Stomach (tissue), 9 donors: ENCODE data around the gene CDH23. TPM values are rescaled to one million over a fixed set of nuclear protein-coding genes. Genes with fewer than 3 reads are reported as not detected.
A peak's percentile ranks its signal among the peaks of the same experiment; 100 is the strongest.

ENCODE experiments used
- DNase-seq, 2 donors: peaks; one replicate each; pipeline versions ENCODE4 v3.0.0 to v3.0.0-alpha.2; 2013 to 2019
- H3K27ac ChIP-seq, 5 donors: fragments of 200-600 bp in 4 of 5; sonication (generic) in 4 of 5; one replicate each; pipeline ENCODE4 v1.5.1; 2013 to 2019; ENCODE audit warnings: mild to moderate bottlenecking in 1 of 5, moderate library complexity in 1 of 5
- H3K27me3 ChIP-seq, 3 donors: fragments of 200-600 bp; sonication (generic); one replicate each; pipeline ENCODE4 v1.5.1; 2017 to 2019; ENCODE audit warnings: mixed run types in 1 of 3
- H3K36me3 ChIP-seq, 4 donors: fragments of 200-600 bp; sonication (generic); 1 replicate in 3 of 4; 2 replicates in 1 of 4; pipeline ENCODE4 v1.5.1; 2016 to 2019
- H3K4me1 ChIP-seq, 4 donors: fragments of 200-600 bp; sonication (generic); one replicate each; pipeline ENCODE4 v1.5.1; 2016 to 2019
- H3K4me3 ChIP-seq, 4 donors: fragments of 200-600 bp; sonication (generic) in 3 of 4; one replicate each; pipeline ENCODE4 v1.5.1; 2016 to 2019; ENCODE audit warnings: mild to moderate bottlenecking in 1 of 4
- H3K9me3 ChIP-seq, 4 donors: fragments of 200-600 bp; sonication (generic); one replicate each; pipeline ENCODE4 v1.5.1; 2016 to 2019
- CTCF ChIP-seq, 7 experiments: fragments of 450-650 bp in 4 of 7; fragments of 200-600 bp in 3 of 7; sonication (generic) in 3 of 7; IDR thresholded peaks; one replicate each; pipeline ENCODE4 v1.5.1; 2016 to 2019; ENCODE audit warnings: antibody characterized with exemption in 7 of 7, control low read depth in 2 of 7, mild to moderate bottlenecking in 1 of 7
- EP300 ChIP-seq: sonication (generic); formaldehyde crosslinking; IDR thresholded peaks from one replicate; pipeline ENCODE4 v1.6.1; 2017; ENCODE audit warnings: antibody characterized with exemption
- POLR2A ChIP-seq, 4 donors: fragments of 450-650 bp; IDR thresholded peaks; one replicate each; pipeline ENCODE4 v1.6.1; 2016; ENCODE audit warnings: antibody characterized with exemption in 4 of 4, control low read depth in 2 of 4, mild to moderate bottlenecking in 1 of 4, moderate library complexity in 1 of 4
- POLR2AphosphoS5 ChIP-seq, 3 donors: sonication (generic); formaldehyde crosslinking; IDR thresholded peaks; one replicate each; pipeline ENCODE4 v1.6.1; 2016; ENCODE audit warnings: antibody characterized with exemption in 3 of 3
- WGBS, 5 donors: extraction: QIAGEN DNeasy Blood & Tissue Kit in 3 of 5; methylation state at CpG; one replicate each; pipeline versions ENCODE4 v1.1.5 to v1.1.7; 2013 to 2018; 5-methylcytosine and 5-hydroxymethylcytosine counted together
- intact Hi-C: fragments of 100-400 bp; cut with DNase I; formaldehyde crosslinking; loops from one replicate; pipeline ENCODE4 v1.15.1; 2023; ENCODE audit warnings: low total_unique reads
- polyA plus RNA-seq, 3 donors: library from polyadenylated mRNA; stranded (reverse); fragments of 200-250 nt; gene quantifications; one replicate each; pipeline ENCODE4 v1.2.3, GENCODE V29; 2013
- total RNA-seq, 5 donors: library from RNA; depleted of rRNA; stranded (reverse); fragments of >200 nt; gene quantifications; one replicate each; pipeline versions ENCODE4 v1.1.0 to v1.2.3, GENCODE V29; 2014 to 2016
- donor health status: healthy with polysubstance abuse.
- donor health status: Bipolar disorder and iron deficiency.
- donor health status: healthy.

CDH23 gene
- total and polyA plus RNA-seq, 8 donors = 0.31 to 8.2 (median 2.2) TPM

GRCh38 chr10:71837098-71837827, 440.5 kb downstream of the CDH23 start:
- TF ChIP-seq CTCF (IDR thresholded peaks at IDR 0.05) (no peak), POLR2A (IDR thresholded peaks at IDR 0.05) (no peak)
- no peak for DNase-seq
- Histone ChIP-seq H3K4me3 (no peak overlapping the region), H3K4me1 (peaks cover 56 to 100% (median 83%) of the 10 kb centered on the region in 4 donors), H3K27ac (peak overlapping the region in 4 of 5 donors; percentile 64 to 76 (median 72)), H3K27me3 (no peaks in the 10 kb centered on the region), H3K9me3 (no peaks in the 10 kb centered on the region), H3K36me3 (peaks cover 3 to 21% (median 16%) of the 10 kb centered on the region in 4 donors)
- intact Hi-C loops = loop anchor here (10.0 kb wide), 1 partner anchor 58 kb away; no protein-coding TSS in a partner anchor
- 71 to 82% (median 75%) methylated on average over 17 of the region's 17 CpGs for WGBS, 5 donors

DNA sequence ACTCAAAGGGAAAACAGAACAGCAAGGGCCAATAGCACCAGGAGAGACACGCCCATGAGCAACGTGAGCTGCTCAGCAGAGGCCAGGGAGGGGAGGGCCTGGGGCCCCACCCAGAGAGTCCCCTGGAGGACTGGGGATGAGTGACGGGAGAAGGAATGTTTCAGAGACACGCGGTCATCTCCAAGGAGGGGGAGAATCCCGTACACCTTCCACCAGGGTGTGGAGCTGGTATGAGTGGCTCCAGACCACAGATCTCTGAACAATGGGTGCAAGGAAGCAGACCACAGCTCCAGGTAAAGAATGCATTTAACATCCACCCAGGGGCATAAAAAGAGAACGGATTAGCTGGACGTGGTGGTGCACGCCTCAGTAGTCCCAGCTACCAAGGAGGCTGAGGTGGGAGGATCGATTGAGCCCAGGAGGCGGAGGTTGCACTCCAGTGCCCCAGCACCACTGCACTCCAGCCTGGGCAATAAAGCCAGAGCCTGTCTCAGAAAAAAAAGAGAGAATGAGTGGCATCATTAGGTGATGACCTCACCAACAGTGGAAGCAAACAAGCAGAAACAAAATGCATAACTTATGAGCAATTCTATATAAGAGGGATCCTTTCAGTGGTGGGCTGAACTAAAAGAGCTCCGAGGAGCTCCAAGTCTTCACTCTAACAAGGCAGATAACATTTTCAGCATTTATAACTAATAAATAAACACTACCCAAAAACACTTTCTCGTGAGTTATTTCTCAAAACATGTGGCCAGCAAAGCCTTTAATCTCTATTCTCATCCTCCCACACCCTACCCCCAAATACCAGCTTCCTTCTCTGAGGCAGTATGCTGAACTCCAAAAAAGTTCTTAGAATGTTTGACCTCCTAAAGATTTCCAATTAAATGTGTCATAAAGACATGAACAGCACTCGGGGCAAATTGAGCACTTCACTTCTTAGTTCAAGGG, 441.8 kb downstream of the CDH23 start:
- WGBS, 5 donors = 57 to 69% (median 63%) methylated on average over 14 of the region's 14 CpGs
- Histone ChIP-seq H3K4me3 (no peak overlapping the region), H3K27me3 (no peaks in the 10 kb centered on the region), H3K36me3 (peaks cover 0 to 11% (median 9%) of the 10 kb centered on the region in 4 donors), H3K27ac (peak overlapping the region in 3 of 5 donors; percentile 5 to 76 (median 70)), H3K9me3 (no peaks in the 10 kb centered on the region), H3K4me1 (peaks cover 64 to 100% (median 83%) of the 10 kb centered on the region in 4 donors)
- intact Hi-C loops = loop anchor here (10.0 kb wide), 1 partner anchor 56 kb away; no protein-coding TSS in a partner anchor
- TF ChIP-seq CTCF (IDR thresholded peaks at IDR 0.05) (no peak), POLR2AphosphoS5 (IDR thresholded peaks at IDR 0.05) (no peak), EP300 (no peak), POLR2A (IDR thresholded peaks at IDR 0.05) (no peak)
- no peak for DNase-seq

- no peaks in the 10 kb centered on the region for H3K27me3 ChIP-seq
- H3K27ac ChIP-seq = peak overlapping the region in 2 of 5 donors; percentile 70 to 76
- WGBS, 5 donors = 21 to 35% (median 34%) methylated on average over 6 of the region's 6 CpGs
- H3K9me3 ChIP-seq = no peaks in the 10 kb centered on the region
- peaks cover 0 to 3% (median 0%) of the 10 kb centered on the region in 4 donors for H3K36me3 ChIP-seq
- H3K4me3 ChIP-seq = no peak overlapping the region
- TF ChIP-seq POLR2A (IDR thresholded peaks at IDR 0.05) (no peak), POLR2AphosphoS5 (IDR thresholded peaks at IDR 0.05) (peak in 1 of 3 donors; percentile 1), CTCF (IDR thresholded peaks at IDR 0.05) (no peak), EP300 (no peak)
- peaks cover 67 to 100% (median 84%) of the 10 kb centered on the region in 4 donors for H3K4me1 ChIP-seq
- peak; percentile 80 to 91 for DNase-seq
- intact Hi-C loops = no loop called here
Measured at GRCh38 chr10:71840177-71840957, 443.6 kb downstream of the CDH23 start.
